HEK293 (cell line): ENCODE results near the gene SNX19.

Source experiments
- CTCF ChIP-seq: fragments of 450-650 bp; formaldehyde crosslinking; IDR thresholded peaks from 2 replicates; pipeline ENCODE4 v1.5.1; 2016; ENCODE audit warnings: missing biosample characterization, missing genetic modification characterization
- YY1 ChIP-seq: fragments of 450-650 bp; formaldehyde crosslinking; IDR thresholded peaks from 2 replicates; pipeline ENCODE4 v1.5.1; 2018; ENCODE audit warnings: missing biosample characterization, missing genetic modification characterization

- TF ChIP-seq YY1 (tag by site-specific recombination) (no peak), CTCF (tag by site-specific recombination) (no peak)
Measured at GRCh38 chr11:130886704-130887103, 29.6 kb downstream of the SNX19 start.
